Neural cell (in vitro differentiated cells): ENCODE data around the gene TAOK3.

Experiments
- EP300 ChIP-seq: fragments of 450-650 bp; conservative IDR thresholded peaks from 2 replicates; pipeline ENCODE4 v1.6.1; 2014; ENCODE audit warnings: antibody characterized with exemption, mild to moderate bottlenecking, moderate library complexity; ENCODE audit not compliant: poor library complexity, severe bottlenecking
- EZH2 ChIP-seq: fragments of 200-600, 300-800 bp; shearing (Covaris generic), sonication (generic); IDR thresholded peaks from 2 replicates; pipeline ENCODE4 v1.6.1; 2014; ENCODE audit warnings: antibody characterized with exemption, low read length, borderline replicate concordance, mild to moderate bottlenecking; ENCODE audit not compliant: insufficient read depth, poor library complexity, severe bottlenecking
- MXI1 ChIP-seq: fragments of 450-650 bp; conservative IDR thresholded peaks from 2 replicates; pipeline ENCODE4 v1.6.1; 2014; ENCODE audit warnings: antibody characterized with exemption, mild to moderate bottlenecking; ENCODE audit not compliant: poor library complexity, severe bottlenecking
- POLR2AphosphoS5 ChIP-seq: IDR thresholded peaks from 2 replicates; pipeline ENCODE4 v1.6.1; 2012
- SMC3 ChIP-seq: fragments of 450-650 bp; conservative IDR thresholded peaks from 2 replicates; pipeline ENCODE4 v1.6.1; 2014; ENCODE audit warnings: antibody characterized with exemption, mild to moderate bottlenecking, moderate library complexity; ENCODE audit not compliant: poor library complexity
- TAF1 ChIP-seq: IDR thresholded peaks from 2 replicates; pipeline ENCODE4 v1.6.1; 2012; ENCODE audit warnings: low read depth
- TF ChIP-seq, protein P1 (sequence below): fragments of 450-650 bp; IDR thresholded peaks from 2 replicates; pipeline ENCODE4 v1.5.1; 2014; ENCODE audit warnings: antibody characterized with exemption, mild to moderate bottlenecking, moderate library complexity; ENCODE audit not compliant: poor library complexity, severe bottlenecking

DNA sequence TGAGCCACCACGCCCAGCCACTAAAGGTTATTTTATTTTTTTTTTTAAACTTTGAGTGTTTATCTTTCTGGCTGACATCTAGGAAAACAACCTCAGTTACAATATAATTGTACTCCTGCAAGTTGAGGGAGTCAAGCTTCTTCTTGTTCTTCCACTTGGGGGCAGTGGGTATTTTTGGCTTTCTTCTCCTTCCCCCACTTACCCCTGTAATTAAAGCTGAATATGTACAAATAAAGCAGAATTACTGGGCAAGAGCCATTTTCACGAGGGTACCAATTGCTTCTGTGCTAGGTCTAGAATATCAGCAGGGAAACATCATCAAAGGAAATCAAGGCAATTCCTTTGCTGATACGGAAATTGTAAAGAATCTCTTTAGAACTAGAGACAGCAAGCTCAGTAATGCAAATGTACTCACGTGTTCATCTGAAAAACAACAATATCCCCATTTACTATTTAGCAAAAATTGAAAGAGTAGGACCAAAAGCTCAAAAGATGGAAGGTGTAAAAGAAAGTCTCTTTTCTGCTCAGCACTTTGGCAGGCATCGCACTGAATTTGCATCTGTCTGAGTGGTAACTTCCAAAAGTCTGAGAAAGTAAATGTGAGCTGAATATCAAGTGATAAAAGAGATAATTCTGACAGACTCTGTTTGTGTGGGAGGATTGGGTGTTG lies 72.8 kb downstream of the TAOK3 start:
- TF ChIP-seq EZH2 (no peak), EP300 (no peak), POLR2AphosphoS5 (no peak), TAF1 (no peak), MXI1 (no peak), SMC3 (no peak)
- TF ChIP-seq, protein P1, sequence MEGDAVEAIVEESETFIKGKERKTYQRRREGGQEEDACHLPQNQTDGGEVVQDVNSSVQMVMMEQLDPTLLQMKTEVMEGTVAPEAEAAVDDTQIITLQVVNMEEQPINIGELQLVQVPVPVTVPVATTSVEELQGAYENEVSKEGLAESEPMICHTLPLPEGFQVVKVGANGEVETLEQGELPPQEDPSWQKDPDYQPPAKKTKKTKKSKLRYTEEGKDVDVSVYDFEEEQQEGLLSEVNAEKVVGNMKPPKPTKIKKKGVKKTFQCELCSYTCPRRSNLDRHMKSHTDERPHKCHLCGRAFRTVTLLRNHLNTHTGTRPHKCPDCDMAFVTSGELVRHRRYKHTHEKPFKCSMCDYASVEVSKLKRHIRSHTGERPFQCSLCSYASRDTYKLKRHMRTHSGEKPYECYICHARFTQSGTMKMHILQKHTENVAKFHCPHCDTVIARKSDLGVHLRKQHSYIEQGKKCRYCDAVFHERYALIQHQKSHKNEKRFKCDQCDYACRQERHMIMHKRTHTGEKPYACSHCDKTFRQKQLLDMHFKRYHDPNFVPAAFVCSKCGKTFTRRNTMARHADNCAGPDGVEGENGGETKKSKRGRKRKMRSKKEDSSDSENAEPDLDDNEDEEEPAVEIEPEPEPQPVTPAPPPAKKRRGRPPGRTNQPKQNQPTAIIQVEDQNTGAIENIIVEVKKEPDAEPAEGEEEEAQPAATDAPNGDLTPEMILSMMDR = no peak
